Activated naive CD8-positive, alpha-beta T cell (primary cell): ENCODE data around the gene NR3C1.

Experiments used
- H3K27ac Mint-ChIP-seq: one replicate; pipeline ENCODE4 v1.8.0; 2021; ENCODE audit warnings: mixed read lengths
- H3K27me3 Mint-ChIP-seq: one replicate; pipeline ENCODE4 v1.8.0; 2021; ENCODE audit warnings: mixed read lengths
- H3K36me3 Mint-ChIP-seq: one replicate; pipeline ENCODE4 v1.8.0; 2021; ENCODE audit warnings: mixed read lengths
- H3K4me1 Mint-ChIP-seq: one replicate; pipeline ENCODE4 v1.8.0; 2021; ENCODE audit warnings: low read depth, mixed read lengths
- H3K4me3 Mint-ChIP-seq: one replicate; pipeline ENCODE4 v1.8.0; 2021; ENCODE audit warnings: mild to moderate bottlenecking, mixed read lengths
- H3K9me3 Mint-ChIP-seq: one replicate; pipeline ENCODE4 v1.8.0; 2021; ENCODE audit warnings: low read depth, mixed read lengths

NR3C1 gene

DNA sequence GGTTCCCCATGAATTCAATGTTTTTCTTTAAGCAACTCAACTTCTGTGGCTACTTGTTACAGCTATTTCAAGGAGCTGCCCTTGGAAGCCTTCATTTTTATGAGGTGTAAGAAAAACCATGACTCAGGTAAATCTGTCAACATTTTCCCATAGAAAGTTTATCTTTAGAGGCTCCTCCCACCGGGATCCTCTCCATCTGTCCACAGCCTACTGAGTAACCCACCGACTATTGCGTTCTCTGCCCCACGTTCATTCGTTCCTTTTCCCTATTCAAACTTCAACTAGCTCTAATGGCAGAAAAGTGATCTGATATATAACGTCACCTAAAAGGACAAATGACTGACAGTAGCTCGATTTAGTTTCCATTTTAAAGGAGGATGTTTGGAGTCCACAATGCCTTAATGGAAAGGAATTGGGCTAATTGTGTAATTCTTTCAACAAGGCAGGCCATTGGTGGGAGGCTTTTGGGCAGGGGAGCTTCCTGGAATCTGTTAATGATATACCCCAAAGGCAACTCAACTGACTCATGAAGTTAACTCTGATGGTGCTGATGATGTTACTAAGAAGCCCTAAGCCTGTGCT, 29.3 kb upstream of the NR3C1 start:
- H3K4me3 Mint-ChIP-seq, result peak overlapping the region; percentile 38
- H3K4me1 Mint-ChIP-seq, result peaks cover 80% of the 10 kb centered on the region
- peaks cover 12% of the 10 kb centered on the region for H3K36me3 Mint-ChIP-seq
- peaks cover 4% of the 10 kb centered on the region for H3K9me3 Mint-ChIP-seq
- no peaks in the 10 kb centered on the region for H3K27me3 Mint-ChIP-seq
- H3K27ac Mint-ChIP-seq, result peak overlapping the region; percentile 51

DNA sequence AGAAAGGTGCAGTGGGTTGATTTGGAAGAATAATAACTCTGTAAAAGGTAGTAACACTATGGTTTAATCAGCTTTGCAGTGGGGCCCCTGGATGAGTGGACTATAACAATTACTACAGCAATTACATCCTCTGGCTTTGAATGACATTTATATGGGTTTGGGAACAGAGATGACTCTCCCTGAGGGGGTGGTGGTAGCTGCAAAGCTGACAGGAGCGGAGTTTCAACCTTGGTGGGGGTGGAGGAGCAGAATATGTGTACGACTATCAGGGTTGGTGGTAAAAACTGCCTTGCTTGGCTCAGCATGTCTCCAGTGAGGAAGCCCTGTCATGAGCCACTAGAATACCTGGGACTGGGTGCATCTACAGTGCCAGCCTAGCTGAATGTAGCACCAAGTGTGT, 28.3 kb upstream of the NR3C1 start:
- H3K4me3 Mint-ChIP-seq, result peak overlapping the region; percentile 5
- H3K36me3 Mint-ChIP-seq, result peaks cover 18% of the 10 kb centered on the region
- peaks cover 79% of the 10 kb centered on the region for H3K4me1 Mint-ChIP-seq
- H3K9me3 Mint-ChIP-seq, result peaks cover 4% of the 10 kb centered on the region
- peak overlapping the region; percentile 72 for H3K27ac Mint-ChIP-seq
- no peaks in the 10 kb centered on the region for H3K27me3 Mint-ChIP-seq

DNA sequence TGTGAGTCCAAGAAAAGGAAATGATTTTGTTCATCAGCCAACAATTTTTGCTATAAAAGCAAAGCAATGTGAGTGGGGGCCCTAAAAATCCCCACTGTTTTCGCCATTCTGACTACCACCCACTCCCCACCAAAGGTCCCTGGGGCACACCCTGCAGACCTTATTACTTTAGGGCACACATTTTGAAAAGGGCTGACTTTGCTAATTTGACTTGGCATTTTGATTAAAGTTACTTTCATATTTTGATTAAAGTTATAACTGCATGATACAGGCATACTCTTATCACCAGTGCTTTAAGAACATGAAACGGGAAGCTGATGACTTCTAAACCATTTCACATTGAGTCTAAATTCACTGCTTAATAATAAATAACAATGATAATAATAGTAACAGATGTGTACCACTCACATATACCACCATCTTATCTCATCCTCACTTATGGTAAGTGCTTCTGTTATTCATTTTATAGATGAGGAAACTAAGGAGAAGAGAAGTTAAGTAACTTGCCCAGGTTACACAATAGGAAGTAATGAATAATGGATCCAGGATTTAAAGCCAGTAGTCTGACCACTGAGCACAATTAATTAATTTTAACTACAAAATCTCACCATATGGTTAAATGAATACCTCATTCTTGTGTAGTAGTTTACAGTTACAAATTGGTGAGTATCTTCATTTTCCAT, 25.4 kb upstream of the NR3C1 start:
- Mint-ChIP-seq H3K9me3 (peaks cover 4% of the 10 kb centered on the region), H3K4me1 (peaks cover 58% of the 10 kb centered on the region), H3K36me3 (peaks cover 19% of the 10 kb centered on the region), H3K27ac (no peak overlapping the region), H3K27me3 (no peaks in the 10 kb centered on the region), H3K4me3 (no peak overlapping the region)

- Mint-ChIP-seq H3K4me1 (peaks cover 53% of the 10 kb centered on the region), H3K27me3 (no peaks in the 10 kb centered on the region), H3K9me3 (peaks cover 4% of the 10 kb centered on the region), H3K4me3 (no peak overlapping the region), H3K27ac (peak overlapping the region; percentile 24), H3K36me3 (peaks cover 22% of the 10 kb centered on the region)
These were observed 24.7 kb upstream of the NR3C1 start for GRCh38 chr5:143428155-143428554.

DNA sequence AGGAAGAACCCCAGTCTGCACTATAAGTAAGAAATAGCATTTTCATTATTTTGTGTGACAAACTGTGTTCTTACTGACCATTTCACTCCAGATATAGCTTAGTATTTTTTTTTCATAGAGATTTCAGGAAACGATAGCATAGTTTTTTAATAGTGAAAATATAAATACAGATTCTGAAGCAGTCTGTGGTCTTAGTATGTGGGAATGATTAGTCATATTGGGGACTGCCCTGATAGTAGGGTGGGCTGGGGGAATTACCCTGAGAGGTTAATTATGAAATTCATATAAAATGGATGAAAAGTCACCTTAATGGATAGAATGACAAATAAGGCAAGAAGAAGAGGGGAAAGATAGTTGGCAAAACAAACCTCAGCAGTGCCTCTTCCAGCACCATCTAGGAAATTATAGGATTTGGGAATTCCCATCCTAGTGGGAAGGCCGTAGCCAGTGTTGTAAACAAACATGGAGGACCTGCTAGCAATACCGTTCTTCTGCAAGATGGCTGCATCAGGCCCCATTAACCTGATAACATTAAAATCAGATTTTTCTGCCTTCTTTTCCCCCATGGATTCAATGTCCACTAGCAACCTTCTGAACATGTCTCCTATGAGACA, 23.7 kb upstream of the NR3C1 start:
- peaks cover 4% of the 10 kb centered on the region for H3K9me3 Mint-ChIP-seq
- H3K4me3 Mint-ChIP-seq, result peak overlapping the region; percentile 28
- H3K36me3 Mint-ChIP-seq, result peaks cover 24% of the 10 kb centered on the region
- H3K4me1 Mint-ChIP-seq, result peaks cover 44% of the 10 kb centered on the region
- H3K27ac Mint-ChIP-seq, result peak overlapping the region; percentile 66
- no peaks in the 10 kb centered on the region for H3K27me3 Mint-ChIP-seq

GRCh38 chr5:143426437-143426991, 23.0 kb upstream of the NR3C1 start:
- Mint-ChIP-seq H3K27me3 (no peaks in the 10 kb centered on the region), H3K36me3 (peaks cover 19% of the 10 kb centered on the region), H3K4me3 (peak overlapping the region; percentile 28), H3K4me1 (peaks cover 37% of the 10 kb centered on the region), H3K27ac (peak overlapping the region; percentile 66), H3K9me3 (peaks cover 4% of the 10 kb centered on the region)

DNA sequence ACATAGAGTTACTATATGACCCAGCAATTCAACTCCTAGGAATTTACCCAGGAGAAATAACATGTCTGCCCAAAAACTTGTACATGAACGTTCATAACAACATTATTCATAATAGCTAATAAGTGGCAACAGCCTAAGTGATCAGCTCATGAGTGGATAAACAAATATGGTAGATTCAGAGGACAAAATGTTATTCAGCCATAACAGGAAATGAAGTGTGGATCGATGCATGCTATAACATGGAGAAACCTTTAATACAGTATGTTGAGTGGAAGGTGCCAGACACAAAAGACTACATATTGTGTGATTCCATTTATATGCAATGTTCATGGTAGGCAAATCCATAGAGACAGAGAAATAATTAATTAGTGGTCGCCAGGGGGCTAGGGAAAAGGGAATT, 22.3 kb upstream of the NR3C1 start:
- peaks cover 4% of the 10 kb centered on the region for H3K9me3 Mint-ChIP-seq
- no peaks in the 10 kb centered on the region for H3K27me3 Mint-ChIP-seq
- no peak overlapping the region for H3K4me3 Mint-ChIP-seq
- H3K36me3 Mint-ChIP-seq, result peaks cover 19% of the 10 kb centered on the region
- peaks cover 32% of the 10 kb centered on the region for H3K4me1 Mint-ChIP-seq
- H3K27ac Mint-ChIP-seq, result no peak overlapping the region

GRCh38 chr5:143418140-143418866, 14.8 kb upstream of the NR3C1 start:
- H3K4me3 Mint-ChIP-seq, result no peak overlapping the region
- peaks cover 11% of the 10 kb centered on the region for H3K4me1 Mint-ChIP-seq
- no peaks in the 10 kb centered on the region for H3K27me3 Mint-ChIP-seq
- peaks cover 6% of the 10 kb centered on the region for H3K36me3 Mint-ChIP-seq
- H3K9me3 Mint-ChIP-seq, result no peaks in the 10 kb centered on the region
- peak overlapping the region; percentile 11 for H3K27ac Mint-ChIP-seq

DNA sequence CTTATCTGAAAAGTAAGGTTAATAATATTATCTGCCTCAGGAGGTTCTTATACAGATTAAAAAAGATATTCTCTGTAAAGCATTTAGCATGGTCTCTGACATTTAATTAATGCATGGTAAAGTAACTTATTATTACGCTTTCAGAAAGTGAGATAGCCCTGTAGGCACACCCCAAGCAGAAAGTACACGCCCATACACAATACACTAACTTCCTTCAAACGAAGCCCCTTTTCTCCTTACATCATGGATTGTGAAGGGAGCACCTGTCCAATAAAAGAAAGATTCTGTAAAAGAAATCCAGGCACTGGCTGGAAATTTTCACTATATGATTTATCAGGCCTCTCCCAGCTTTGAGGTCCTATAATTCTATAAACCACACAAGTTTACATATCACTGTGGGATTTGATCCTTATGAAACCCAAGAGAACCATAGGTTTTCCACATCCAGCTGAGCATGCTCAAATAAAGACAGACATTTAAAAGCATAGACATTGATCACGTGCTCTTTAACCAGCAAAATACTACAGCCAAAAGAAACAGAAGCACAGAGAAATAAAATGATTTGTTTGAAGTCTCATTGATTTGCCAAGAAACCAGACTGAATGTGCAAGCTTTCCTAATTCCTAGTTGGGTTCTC, 14.1 kb upstream of the NR3C1 start:
- no peaks in the 10 kb centered on the region for H3K9me3 Mint-ChIP-seq
- H3K4me1 Mint-ChIP-seq, result peaks cover 13% of the 10 kb centered on the region
- H3K27me3 Mint-ChIP-seq, result no peaks in the 10 kb centered on the region
- H3K27ac Mint-ChIP-seq, result no peak overlapping the region
- H3K36me3 Mint-ChIP-seq, result peaks cover 4% of the 10 kb centered on the region
- no peak overlapping the region for H3K4me3 Mint-ChIP-seq

DNA sequence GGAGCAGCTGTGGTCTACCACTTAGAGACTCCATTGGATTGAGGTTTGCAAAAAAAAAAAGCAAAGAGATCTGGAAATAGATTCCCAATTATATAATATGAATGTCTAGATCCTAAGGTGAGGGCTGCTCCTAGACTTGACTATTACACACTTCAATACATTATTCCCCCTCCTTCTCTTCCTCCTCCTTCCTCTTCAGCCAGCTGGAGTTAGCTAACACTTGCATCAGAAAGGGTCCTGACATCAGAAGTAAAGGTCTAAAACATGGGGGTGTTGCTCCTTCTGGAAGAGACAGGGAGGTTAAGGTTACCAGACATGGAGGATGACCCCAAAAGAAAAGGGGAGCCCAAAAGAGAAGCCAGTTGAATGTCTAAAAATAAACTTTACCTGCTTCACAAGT, 12.9 kb upstream of the NR3C1 start:
- H3K9me3 Mint-ChIP-seq, result no peaks in the 10 kb centered on the region

GRCh38 chr5:143413958-143414669, 10.6 kb upstream of the NR3C1 start:
- H3K27ac Mint-ChIP-seq, result no peak overlapping the region
- H3K27me3 Mint-ChIP-seq, result no peaks in the 10 kb centered on the region
- H3K4me3 Mint-ChIP-seq, result no peak overlapping the region
- peaks cover 18% of the 10 kb centered on the region for H3K4me1 Mint-ChIP-seq
- H3K36me3 Mint-ChIP-seq, result peaks cover 8% of the 10 kb centered on the region
- no peaks in the 10 kb centered on the region for H3K9me3 Mint-ChIP-seq

More for the DNA sequence above, 12.9 kb upstream of the NR3C1 start:
- Mint-ChIP-seq H3K36me3 (peaks cover 4% of the 10 kb centered on the region), H3K27ac (no peak overlapping the region), H3K4me3 (no peak overlapping the region), H3K27me3 (no peaks in the 10 kb centered on the region), H3K4me1 (peaks cover 13% of the 10 kb centered on the region)

DNA sequence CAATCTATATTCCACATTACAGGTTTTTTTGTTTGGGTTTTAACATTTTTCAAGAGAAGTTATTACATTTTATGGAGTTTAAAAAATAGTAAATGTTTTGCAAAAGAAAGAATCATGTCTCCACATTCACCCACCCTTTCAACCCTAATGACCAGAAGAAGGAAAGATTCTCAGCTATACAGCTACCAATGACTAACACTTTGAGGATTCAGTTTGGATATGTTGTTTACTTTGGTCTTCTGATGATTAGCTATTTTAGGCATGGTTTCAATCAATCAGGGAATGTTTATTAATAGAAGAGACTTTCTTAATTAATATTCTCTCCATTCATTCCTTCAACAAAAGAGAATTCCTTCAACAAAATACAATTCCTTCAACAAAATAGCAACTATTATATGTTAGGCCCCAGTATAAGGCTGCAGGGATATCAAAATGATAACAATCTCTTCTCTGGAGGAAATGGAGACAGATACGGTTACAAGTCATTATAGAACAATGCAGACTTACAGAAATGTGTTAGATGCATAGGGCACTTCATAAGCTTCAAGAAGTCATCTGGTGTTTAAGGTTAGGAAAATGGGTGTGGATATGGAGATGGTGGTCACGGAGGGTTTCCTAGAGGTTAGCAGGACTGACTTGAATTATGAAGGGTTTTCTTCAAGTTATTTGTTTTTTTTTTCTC, 9.3 kb upstream of the NR3C1 start:
- H3K4me1 Mint-ChIP-seq, result peaks cover 11% of the 10 kb centered on the region

DNA sequence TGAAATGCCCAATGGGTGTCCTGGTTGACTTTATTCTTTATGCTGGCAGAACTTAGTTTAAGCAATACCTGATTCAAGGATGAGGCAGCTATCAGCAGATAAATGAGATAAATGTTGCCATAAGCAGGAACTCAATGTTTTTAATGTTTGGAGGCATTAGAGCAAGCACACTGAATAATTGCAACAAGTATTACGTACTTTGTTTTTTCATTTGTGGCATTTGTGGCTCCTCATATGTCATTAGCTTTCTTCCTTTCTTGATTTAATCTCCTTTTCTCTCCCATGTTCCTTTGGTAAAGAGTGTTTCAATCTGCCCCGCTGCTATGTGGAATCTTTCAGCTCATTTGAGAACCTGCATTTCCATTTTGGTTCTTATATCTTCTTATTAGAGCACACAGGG, 6.4 kb upstream of the NR3C1 start:
- H3K4me3 Mint-ChIP-seq, result no peak overlapping the region
- H3K4me1 Mint-ChIP-seq, result peaks cover 20% of the 10 kb centered on the region
- peaks cover 8% of the 10 kb centered on the region for H3K36me3 Mint-ChIP-seq
- H3K27ac Mint-ChIP-seq, result no peak overlapping the region
- no peaks in the 10 kb centered on the region for H3K27me3 Mint-ChIP-seq
- H3K9me3 Mint-ChIP-seq, result no peaks in the 10 kb centered on the region

More for the DNA sequence above, 9.3 kb upstream of the NR3C1 start:
- H3K9me3 Mint-ChIP-seq, result no peaks in the 10 kb centered on the region
- no peaks in the 10 kb centered on the region for H3K27me3 Mint-ChIP-seq
- H3K4me3 Mint-ChIP-seq, result no peak overlapping the region
- H3K27ac Mint-ChIP-seq, result no peak overlapping the region
- peaks cover 6% of the 10 kb centered on the region for H3K36me3 Mint-ChIP-seq
